DND-41 (cell line): ENCODE measurements around the gene BCL2L11.

Experiments
- ATAC-seq: fragments of 200-7000 bp; cut with Tn5 transposase; 3 replicates; pipeline ENCODE4 v1.9.1; 2021; ENCODE audit warnings: low read depth; ENCODE audit not compliant: insufficient read depth
- DNase-seq: peaks from one replicate; pipeline ENCODE4 v3.0.0-alpha.2; 2020
- H2AFZ ChIP-seq: 2 replicates; pipeline ENCODE4 v1.6.0; 2012; ENCODE audit warnings: low read depth, low read length
- H3K27ac ChIP-seq: 2 replicates; pipeline ENCODE4 v1.5.1; 2012; ENCODE audit warnings: low read length, inconsistent platforms
- H3K27me3 ChIP-seq: fragments of 200-600 bp; sonication (generic); 2 replicates; pipeline ENCODE4 v1.6.0; 2012; ENCODE audit warnings: low read length, mild to moderate bottlenecking, inconsistent platforms; ENCODE audit not compliant: insufficient read depth, poor library complexity
- H3K36me3 ChIP-seq: 2 replicates; pipeline ENCODE4 v1.5.1; 2012; ENCODE audit warnings: low read length, inconsistent platforms; ENCODE audit not compliant: insufficient read depth
- H3K4me1 ChIP-seq: 2 replicates; pipeline ENCODE4 v1.5.1; 2012; ENCODE audit warnings: mild to moderate bottlenecking, low read length; ENCODE audit not compliant: insufficient read depth
- H3K4me2 ChIP-seq: 2 replicates; pipeline ENCODE4 v1.6.0; 2012; ENCODE audit warnings: mild to moderate bottlenecking, moderate library complexity, low read length, inconsistent platforms; ENCODE audit not compliant: insufficient read depth
- H3K4me3 ChIP-seq, 2 experiments: fragments of 200-600 bp in 1 of 2; shearing (Covaris generic) in 1 of 2; 2 replicates each; pipeline ENCODE4 v1.5.1; 2012 to 2016; ENCODE audit warnings: inconsistent platforms in 2 of 2, low read length in 2 of 2, mild to moderate bottlenecking in 2 of 2, low read depth in 1 of 2, moderate library complexity in 1 of 2
- H3K79me2 ChIP-seq: 2 replicates; pipeline ENCODE4 v1.6.0; 2012; ENCODE audit warnings: low read length, inconsistent platforms; ENCODE audit not compliant: insufficient read depth
- H3K9ac ChIP-seq: 2 replicates; pipeline ENCODE4 v1.6.0; 2012; ENCODE audit warnings: low read depth, mild to moderate bottlenecking, inconsistent platforms, low read length, moderate library complexity
- H3K9me3 ChIP-seq: 2 replicates; pipeline ENCODE4 v1.5.1; 2012; ENCODE audit warnings: low read length, moderate library complexity, mild to moderate bottlenecking, inconsistent platforms; ENCODE audit not compliant: insufficient read depth, severe bottlenecking
- H4K20me1 ChIP-seq: 2 replicates; pipeline ENCODE4 v1.6.0; 2012; ENCODE audit warnings: low read length; ENCODE audit not compliant: insufficient read depth
- EZH2 ChIP-seq: IDR thresholded peaks from 3 replicates; pipeline ENCODE4 v1.6.1; 2012; ENCODE audit warnings: borderline replicate concordance, low read depth, mild to moderate bottlenecking, moderate library complexity, low read length, inconsistent platforms; ENCODE audit not compliant: severe bottlenecking
- TF ChIP-seq, protein P1 (sequence below): IDR thresholded peaks from 2 replicates; pipeline ENCODE4 v1.5.1; 2012; ENCODE audit warnings: borderline replicate concordance, low read length, moderate library complexity, mild to moderate bottlenecking; ENCODE audit not compliant: poor library complexity, severe bottlenecking; ENCODE audit errors: extremely low read depth

Gene BCL2L11

GRCh38 chr2:111162718-111163331 is 42.1 kb downstream of the BCL2L11 start:
- TF ChIP-seq, protein P1, sequence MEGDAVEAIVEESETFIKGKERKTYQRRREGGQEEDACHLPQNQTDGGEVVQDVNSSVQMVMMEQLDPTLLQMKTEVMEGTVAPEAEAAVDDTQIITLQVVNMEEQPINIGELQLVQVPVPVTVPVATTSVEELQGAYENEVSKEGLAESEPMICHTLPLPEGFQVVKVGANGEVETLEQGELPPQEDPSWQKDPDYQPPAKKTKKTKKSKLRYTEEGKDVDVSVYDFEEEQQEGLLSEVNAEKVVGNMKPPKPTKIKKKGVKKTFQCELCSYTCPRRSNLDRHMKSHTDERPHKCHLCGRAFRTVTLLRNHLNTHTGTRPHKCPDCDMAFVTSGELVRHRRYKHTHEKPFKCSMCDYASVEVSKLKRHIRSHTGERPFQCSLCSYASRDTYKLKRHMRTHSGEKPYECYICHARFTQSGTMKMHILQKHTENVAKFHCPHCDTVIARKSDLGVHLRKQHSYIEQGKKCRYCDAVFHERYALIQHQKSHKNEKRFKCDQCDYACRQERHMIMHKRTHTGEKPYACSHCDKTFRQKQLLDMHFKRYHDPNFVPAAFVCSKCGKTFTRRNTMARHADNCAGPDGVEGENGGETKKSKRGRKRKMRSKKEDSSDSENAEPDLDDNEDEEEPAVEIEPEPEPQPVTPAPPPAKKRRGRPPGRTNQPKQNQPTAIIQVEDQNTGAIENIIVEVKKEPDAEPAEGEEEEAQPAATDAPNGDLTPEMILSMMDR = no peak
- TF ChIP-seq EZH2 = no peak
- DNase-seq = no peak
- no peak overlapping the region for H3K9ac ChIP-seq
- no peaks in the 10 kb centered on the region for H3K27me3 ChIP-seq
- ATAC-seq = no peak
- peaks cover 53% of the 10 kb centered on the region for H4K20me1 ChIP-seq
- peaks cover 94% of the 10 kb centered on the region for H3K36me3 ChIP-seq
- H3K4me1 ChIP-seq = 0 out of 2 replicates have a peak, but pooled peaks cover 3% of the 10 kb centered on the region
- H2AFZ ChIP-seq = no peak overlapping the region
- no peak overlapping the region for H3K4me2 ChIP-seq
- peaks cover 47% of the 10 kb centered on the region for H3K79me2 ChIP-seq
- no peak overlapping the region for H3K4me3 ChIP-seq
- no peaks in the 10 kb centered on the region for H3K9me3 ChIP-seq
- H3K27ac ChIP-seq = no peak overlapping the region

- Histone ChIP-seq H3K27ac (no peak overlapping the region), H3K27me3 (no peaks in the 10 kb centered on the region), H3K9me3 (no peaks in the 10 kb centered on the region), H3K4me3 (no peak overlapping the region), H4K20me1 (peaks cover 43% of the 10 kb centered on the region; the same call in 1 of the 2 replicates), H3K36me3 (peaks cover 84% of the 10 kb centered on the region), H3K79me2 (peaks cover 36% of the 10 kb centered on the region), H3K9ac (no peak overlapping the region), H3K4me1 (0 out of 2 replicates have a peak, but pooled peaks cover 5% of the 10 kb centered on the region), H3K4me2 (no peak overlapping the region), H2AFZ (no peak overlapping the region)
- DNase-seq (no peak), ATAC-seq (no peak)
- no peak for TF ChIP-seq EZH2
- TF ChIP-seq, protein P1 = no peak
Observed at GRCh38 chr2:111164078-111164477, 43.4 kb downstream of the BCL2L11 start.

GRCh38 chr2:111165084-111165483 is 44.4 kb downstream of the BCL2L11 start:
- H2AFZ ChIP-seq = no peak overlapping the region
- no peak overlapping the region for H3K4me2 ChIP-seq
- H3K27me3 ChIP-seq = no peaks in the 10 kb centered on the region
- TF ChIP-seq, protein P1 = no peak
- no peak for TF ChIP-seq EZH2
- ATAC-seq (no peak), DNase-seq (no peak)
- H3K9me3 ChIP-seq = no peaks in the 10 kb centered on the region
- 0 out of 2 replicates have a peak, but pooled peaks cover 5% of the 10 kb centered on the region for H3K4me1 ChIP-seq
- H3K36me3 ChIP-seq = peaks cover 74% of the 10 kb centered on the region
- H4K20me1 ChIP-seq = peaks cover 33% of the 10 kb centered on the region; the same call in 1 of the 2 replicates
- H3K27ac ChIP-seq = no peak overlapping the region
- no peak overlapping the region for H3K9ac ChIP-seq
- peaks cover 25% of the 10 kb centered on the region for H3K79me2 ChIP-seq
- no peak overlapping the region for H3K4me3 ChIP-seq
